NCI-H1930 (cell line): ENCODE data around the gene RAB43.
"Not testable (repeated sequence)": the region's sequence is repeated elsewhere in the genome, so short reads cannot be mapped to it uniquely, and the experiment has no call there.

Experiments used
- DNase-seq, 2 experiments: peaks; one replicate each; lab custom pipeline; 2025; lab: John Stamatoyannopoulos, UW

Gene RAB43

GRCh38 chr3:129122412-129123011, 908 bp upstream of the RAB43 start:
- no peak for DNase-seq

- DNase-seq: no peak
Measured at GRCh38 chr3:129121016-129121791, 400 bp downstream of the RAB43 start.

GRCh38 chr3:129120254-129121004, 1.2 kb downstream of the RAB43 start:
- DNase-seq: no peak

GRCh38 chr3:129119365-129120100, 2.1 kb downstream of the RAB43 start:
- no peak for DNase-seq

- DNase-seq: no peak
Measured at GRCh38 chr3:129118745-129119144, 2.9 kb downstream of the RAB43 start.

- DNase-seq: no peak
Measured at GRCh38 chr3:129117134-129117533, 4.5 kb downstream of the RAB43 start.

GRCh38 chr3:129116482-129116946, 5.1 kb downstream of the RAB43 start:
- DNase-seq: no peak

GRCh38 chr3:129114455-129114854, 7.1 kb downstream of the RAB43 start:
- no peak for DNase-seq

GRCh38 chr3:129112308-129113052, 9.1 kb downstream of the RAB43 start:
- DNase-seq: no peak

GRCh38 chr3:129111076-129111780, 10.4 kb downstream of the RAB43 start:
- DNase-seq: not testable (repeated sequence)

- DNase-seq: no peak
Measured at GRCh38 chr3:129107793-129108192, 13.8 kb downstream of the RAB43 start.

- no peak for DNase-seq
Measured at GRCh38 chr3:129106866-129107565, 14.6 kb downstream of the RAB43 start.

GRCh38 chr3:129106320-129106719, 15.3 kb downstream of the RAB43 start:
- DNase-seq: peak in 1 of 2 experiments; percentile 8

- DNase-seq: no peak
Measured at GRCh38 chr3:129105862-129106261, 15.7 kb downstream of the RAB43 start.

GRCh38 chr3:129104498-129105079, 17.0 kb downstream of the RAB43 start:
- no peak for DNase-seq

GRCh38 chr3:129104051-129104450, 17.6 kb downstream of the RAB43 start:
- no peak for DNase-seq

GRCh38 chr3:129103296-129103695, 18.3 kb downstream of the RAB43 start:
- no peak for DNase-seq

- DNase-seq: no peak
Measured at GRCh38 chr3:129101370-129102138, 20.1 kb downstream of the RAB43 start.

GRCh38 chr3:129100274-129100673, 21.3 kb downstream of the RAB43 start:
- no peak for DNase-seq
